HG02798 (cell line): ENCODE data around the gene MOB3A.

ENCODE experiments used
- ATAC-seq: cut with Tn5 transposase; IDR thresholded peaks from one replicate; pipeline ENCODE4 v1.9.1; 2021; ENCODE audit warnings: mild to moderate bottlenecking; ENCODE audit not compliant: unreplicated experiment, poor library complexity

MOB3A gene

GRCh38 chr19:2084993-2085720 is 11.0 kb downstream of the MOB3A start:
- ATAC-seq, result peak; percentile 54

- no peak for ATAC-seq
These were observed 12.8 kb downstream of the MOB3A start for GRCh38 chr19:2083174-2083854.

GRCh38 chr19:2081873-2082810 is 14.0 kb downstream of the MOB3A start:
- ATAC-seq, result no peak

GRCh38 chr19:2080336-2080988 is 15.7 kb downstream of the MOB3A start:
- no peak for ATAC-seq

GRCh38 chr19:2079865-2080301 is 16.2 kb downstream of the MOB3A start:
- ATAC-seq, result no peak

- no peak for ATAC-seq
These were observed 16.9 kb downstream of the MOB3A start for GRCh38 chr19:2079076-2079864.

GRCh38 chr19:2077833-2078619 is 18.1 kb downstream of the MOB3A start:
- no peak for ATAC-seq

- no peak for ATAC-seq
These were observed 18.7 kb downstream of the MOB3A start for GRCh38 chr19:2077398-2077797.

- ATAC-seq, result no peak
These were observed 19.6 kb downstream of the MOB3A start for GRCh38 chr19:2076526-2076944.

- ATAC-seq, result no peak
These were observed 23.2 kb downstream of the MOB3A start for GRCh38 chr19:2072757-2073551.

GRCh38 chr19:2070986-2071673 is 25.0 kb downstream of the MOB3A start:
- ATAC-seq, result no peak

GRCh38 chr19:2070436-2070827 is 25.7 kb downstream of the MOB3A start:
- no peak for ATAC-seq

GRCh38 chr19:2064788-2065524 is 31.2 kb downstream of the MOB3A start:
- ATAC-seq, result no peak

GRCh38 chr19:2064395-2064787 is 31.7 kb downstream of the MOB3A start:
- no peak for ATAC-seq

GRCh38 chr19:2063824-2064223 is 32.3 kb downstream of the MOB3A start:
- no peak for ATAC-seq

- no peak for ATAC-seq
These were observed 33.4 kb downstream of the MOB3A start for GRCh38 chr19:2062770-2063169.

- no peak for ATAC-seq
These were observed 33.8 kb downstream of the MOB3A start for GRCh38 chr19:2062389-2062729.
